HG02759 (cell line): ENCODE results near the gene CEACAM6.

Source experiments
- ATAC-seq: cut with Tn5 transposase; IDR thresholded peaks from one replicate; pipeline ENCODE4 v1.9.1; 2021; ENCODE audit warnings: mild to moderate bottlenecking, moderate library complexity; ENCODE audit not compliant: unreplicated experiment

CEACAM6 gene

GRCh38 chr19:41795031-41795461 lies 39.7 kb downstream of the CEACAM6 start:
- no peak for ATAC-seq

- no peak for ATAC-seq
These were observed 41.0 kb downstream of the CEACAM6 start, which contains the start of gene CEACAM3 for GRCh38 chr19:41796362-41796761. Gene CEACAM3, plus strand, starts transcription at chr19:41796587. Its CDS starts 91 bp downstream, at chr19:41796678.

- ATAC-seq, result no peak
These were observed 41.6 kb downstream of the CEACAM6 start for GRCh38 chr19:41796901-41797300.

GRCh38 chr19:41799444-41800000 lies 44.2 kb downstream of the CEACAM6 start:
- ATAC-seq, result no peak

GRCh38 chr19:41801031-41801430 lies 45.7 kb downstream of the CEACAM6 start:
- ATAC-seq, result no peak

GRCh38 chr19:41801792-41802211 lies 46.5 kb downstream of the CEACAM6 start:
- no peak for ATAC-seq

- no peak for ATAC-seq
These were observed 47.4 kb downstream of the CEACAM6 start for GRCh38 chr19:41802770-41803169.

GRCh38 chr19:41804336-41804735 lies 49.0 kb downstream of the CEACAM6 start:
- no peak for ATAC-seq

GRCh38 chr19:41807176-41807575 lies 51.8 kb downstream of the CEACAM6 start:
- no peak for ATAC-seq

- ATAC-seq, result no peak
These were observed 53.6 kb downstream of the CEACAM6 start for GRCh38 chr19:41808663-41809566.

- ATAC-seq, result no peak
These were observed 55.0 kb downstream of the CEACAM6 start for GRCh38 chr19:41810301-41810700.

GRCh38 chr19:41811036-41811435 lies 55.7 kb downstream of the CEACAM6 start:
- ATAC-seq, result no peak

GRCh38 chr19:41811981-41812380 lies 56.7 kb downstream of the CEACAM6 start:
- no peak for ATAC-seq

- ATAC-seq, result no peak
These were observed 58.6 kb downstream of the CEACAM6 start for GRCh38 chr19:41813911-41814310.

- no peak for ATAC-seq
These were observed 60.0 kb downstream of the CEACAM6 start for GRCh38 chr19:41815301-41815700.

- ATAC-seq, result no peak
These were observed 61.4 kb downstream of the CEACAM6 start for GRCh38 chr19:41816761-41817160.

GRCh38 chr19:41821003-41821735 lies 65.8 kb downstream of the CEACAM6 start:
- no peak for ATAC-seq
